K562 (cell line): ENCODE measurements around the gene NMNAT2. TPM values are rescaled to one million over a fixed set of nuclear protein-coding genes. Genes with fewer than 3 reads are reported as not detected.

Experiments
- ATAC-seq: fragments of 200-7000 bp; cut with Tn5 transposase; 3 replicates; pipeline ENCODE4 v1.9.1; 2020; ENCODE audit warnings: moderate library complexity
- BruUV-seq: library from RNA; stranded (reverse); fragments of 400-500 nt; replicated peaks from 2 replicates; lab custom pipeline; 2021; lab: Mats Ljungman, UMichigan
- CTCF ChIA-PET: fragments of 300-600 bp; formaldehyde crosslinking; extraction: SDS; loops from one replicate; lab custom pipeline; 2021; ENCODE audit warnings: low intra/inter-chr PET ratio; lab: Yijun Ruan, JAX
- POLR2A ChIA-PET: fragments of 300-600, 350-650 bp; sonication (Branson Sonifier 250); formaldehyde crosslinking; extraction: SDS; loops from one replicate; lab custom pipeline; 2021; ENCODE audit warnings: antibody characterized with exemption, inconsistent platforms; lab: Yijun Ruan, JAX
- DNase-seq, 4 experiments: peaks; one replicate each; pipeline versions ENCODE4 v3.0.0 to v3.0.0-alpha.2; 2011 to 2018; ENCODE audit warnings: low spot score in 3 of 4, mixed read lengths in 3 of 4; ENCODE audit errors: extremely low read depth in 1 of 4
- FAIRE-seq: peaks from 2 replicates; lab custom pipeline; 2011; peaks lifted over from hg19 to GRCh38; lab: Jason Lieb, UNC
- H2AFZ ChIP-seq: 2 replicates; pipeline ENCODE4 v1.6.0; 2011; ENCODE audit warnings: low read depth, low read length, control low read depth, inconsistent platforms
- H3K27ac ChIP-seq: fragments of 200-600 bp; 3 replicates; pipeline ENCODE4 v1.8.0; 2011; ENCODE audit warnings: low read depth, mild to moderate bottlenecking, control low read depth, inconsistent platforms, low read length, moderate library complexity, mixed read lengths; ENCODE audit errors: extremely low read depth
- H3K27me3 ChIP-seq, 2 experiments: fragments of 300-600 bp in 1 of 2; 2 replicates in 1 of 2; 3 replicates in 1 of 2; pipeline versions ENCODE4 v1.6.0 to v1.8.0; 2011; ENCODE audit warnings: inconsistent platforms in 2 of 2, low read length in 2 of 2, mild to moderate bottlenecking in 1 of 2, mixed read lengths in 1 of 2, moderate library complexity in 1 of 2; ENCODE audit not compliant: control insufficient read depth in 2 of 2, insufficient read depth in 2 of 2
- H3K36me3 ChIP-seq: fragments of 300-600 bp; 3 replicates; pipeline ENCODE4 v1.8.0; 2011; ENCODE audit warnings: mild to moderate bottlenecking, low read length, inconsistent platforms; ENCODE audit not compliant: control insufficient read depth, insufficient read depth
- H3K4me1 ChIP-seq, 2 experiments: fragments of 200-600 bp in 1 of 2; replicated peaks in 1 of 2; 2 replicates in 1 of 2; 3 replicates in 1 of 2; pipeline versions ENCODE4 v1.5.1 to v1.8.0; 2011; ENCODE audit warnings: inconsistent platforms in 2 of 2, low read length in 2 of 2, mild to moderate bottlenecking in 1 of 2, mixed read lengths in 1 of 2, moderate library complexity in 1 of 2; ENCODE audit not compliant: control insufficient read depth in 2 of 2, insufficient read depth in 2 of 2
- H3K4me2 ChIP-seq: 2 replicates; pipeline ENCODE4 v1.6.1; 2011; ENCODE audit warnings: low read length, control low read depth, inconsistent platforms, mixed read lengths; ENCODE audit not compliant: insufficient read depth
- H3K4me3 ChIP-seq: fragments of 200-600 bp; sonication (generic), shearing (Covaris generic); 2 replicates; pipeline ENCODE4 v1.5.1; 2016; ENCODE audit warnings: control low read depth, inconsistent platforms
- H3K79me2 ChIP-seq: fragments of 200-600 bp; 3 replicates; pipeline ENCODE4 v1.8.0; 2011; ENCODE audit warnings: low read length, inconsistent platforms; ENCODE audit not compliant: control insufficient read depth, insufficient read depth
- H3K9ac ChIP-seq, 2 experiments: 2 replicates each; pipeline versions ENCODE4 v1.6.0 to v1.6.1; 2011; ENCODE audit warnings: low read depth in 2 of 2, low read length in 2 of 2, control low read depth in 1 of 2, inconsistent platforms in 1 of 2, mild to moderate bottlenecking in 1 of 2, mixed read lengths in 1 of 2; ENCODE audit not compliant: insufficient read depth in 1 of 2
- H3K9me1 ChIP-seq: one replicate; pipeline ENCODE4 v1.6.0; 2011; ENCODE audit warnings: inconsistent platforms, mild to moderate bottlenecking, low read length, moderate library complexity; ENCODE audit not compliant: control insufficient read depth, insufficient read depth
- H3K9me3 ChIP-seq: replicated peaks from 2 replicates; pipeline ENCODE4 v1.5.1; 2011; ENCODE audit warnings: low read depth, low read length, inconsistent platforms; ENCODE audit not compliant: control insufficient read depth, insufficient read depth
- H4K20me1 ChIP-seq: replicated peaks from 2 replicates; pipeline ENCODE4 v1.6.1; 2011; ENCODE audit warnings: low read length, inconsistent platforms, mixed read lengths; ENCODE audit not compliant: control insufficient read depth, insufficient read depth
- CBX1 ChIP-seq: sonication (generic); IDR thresholded peaks from 2 replicates; pipeline ENCODE4 v1.6.1; 2016; ENCODE audit warnings: antibody characterized with exemption, low read depth, mild to moderate bottlenecking
- DLX4 ChIP-seq: fragments of 250-450 bp; sonication (Bioruptor Pico); IDR thresholded peaks from 2 replicates; pipeline ENCODE4 v1.6.1; 2021; ENCODE audit warnings: mild to moderate bottlenecking
- ELF1 ChIP-seq: fragments of 200-800 bp; sonication (Bioruptor generic); IDR thresholded peaks from 2 replicates; pipeline ENCODE4 v1.6.1; 2016; ENCODE audit warnings: missing genetic modification characterization, missing compliant biosample characterization
- ELK1 ChIP-seq: sonication (generic); formaldehyde crosslinking; IDR thresholded peaks from 2 replicates; pipeline ENCODE4 v1.8.1; 2022; ENCODE audit warnings: missing genetic modification reagents
- HNRNPLL ChIP-seq: fragments of 200-400 bp; formaldehyde crosslinking; IDR thresholded peaks from 2 replicates; pipeline ENCODE4 v1.6.1; 2017; ENCODE audit warnings: low read length, low read depth, mild to moderate bottlenecking; ENCODE audit not compliant: poor library complexity, severe bottlenecking
- MEIS2 ChIP-seq: fragments of 450-650 bp; IDR thresholded peaks from 2 replicates; pipeline ENCODE4 v1.6.1; 2014; ENCODE audit warnings: mild to moderate bottlenecking; ENCODE audit not compliant: partially characterized antibody
- PBX2 ChIP-seq, 2 experiments: IDR thresholded peaks in 1 of 2; conservative IDR thresholded peaks in 1 of 2; 2 replicates each; pipeline ENCODE4 v1.6.1; 2016; ENCODE audit warnings: low read depth in 2 of 2, mild to moderate bottlenecking in 1 of 2, missing compliant biosample characterization in 1 of 2, missing genetic modification characterization in 1 of 2, moderate library complexity in 1 of 2
- PCBP1 ChIP-seq: fragments of 200-400 bp; formaldehyde crosslinking; IDR thresholded peaks from 2 replicates; pipeline ENCODE4 v1.6.1; 2018; ENCODE audit warnings: mild to moderate bottlenecking, low read depth, low read length; ENCODE audit not compliant: poor library complexity, severe bottlenecking
- PKNOX1 ChIP-seq: fragments of 450-650 bp; IDR thresholded peaks from 2 replicates; pipeline ENCODE4 v1.6.1; 2016
- PRMT5 ChIP-seq: sonication (generic); formaldehyde crosslinking; IDR thresholded peaks from 2 replicates; pipeline ENCODE4 v1.5.0; 2020; ENCODE audit warnings: missing genetic modification reagents
- SMARCA4 ChIP-seq: fragments of 450-650 bp; IDR thresholded peaks from 2 replicates; pipeline ENCODE4 v1.6.1; 2016
- TGIF2 ChIP-seq: sonication (generic); formaldehyde crosslinking; IDR thresholded peaks from 2 replicates; pipeline ENCODE4 v1.8.1; 2022; ENCODE audit warnings: mild to moderate bottlenecking, missing genetic modification reagents, moderate library complexity
- ZBTB8A ChIP-seq: fragments of 450-650 bp; IDR thresholded peaks from 2 replicates; pipeline ENCODE4 v1.6.1; 2018; ENCODE audit warnings: mild to moderate bottlenecking, moderate library complexity; ENCODE audit not compliant: partially characterized antibody
- ZNF324 ChIP-seq: fragments of 250-450 bp; sonication (Bioruptor Pico); IDR thresholded peaks from 2 replicates; pipeline ENCODE4 v1.4.0; 2020; ENCODE audit warnings: mild to moderate bottlenecking
- WGBS: fragments of 100-300 bp; shearing (Covaris generic); methylation state at CpG from one replicate; pipeline ENCODE4 v1.1.6; 2016; ENCODE audit warnings: low coverage, mixed read lengths; ENCODE audit not compliant: insufficient coverage; ENCODE audit errors: missing lambda C conversion rate; 5-methylcytosine and 5-hydroxymethylcytosine counted together
- in situ Hi-C: fragments of 300-500 bp; cut with MboI; formaldehyde crosslinking; loops from 4 replicates; pipeline ENCODE4 v1.15.0; 2018; ENCODE audit warnings: inconsistent platforms, mixed read lengths
- intact Hi-C: fragments of 100-400 bp; cut with micrococcal nuclease; formaldehyde crosslinking; loops from 2 replicates; pipeline ENCODE4 v1.14.2; 2022
- polyA plus RNA-seq, 8 experiments: library from polyadenylated mRNA; depleted of rRNA in 4 of 8; stranded (reverse) in 5 of 8; unstranded in 3 of 8; fragments of >200 nt; fragmentation: Nextera tagmentation in 2 of 8; fragmentation: Illumina TruSeq in 1 of 8; extraction: Ambion mirVana in 2 of 8; extraction: Trizol in 1 of 8; gene quantifications; 2 replicates each; pipeline versions ENCODE4 v1.2.1 to v1.2.3, GENCODE V29; 2011 to 2014; ENCODE audit warnings: inconsistent platforms in 1 of 8, missing spikeins in 1 of 8
- total RNA-seq, 7 experiments: library from RNA; depleted of rRNA in 6 of 7; stranded (reverse); fragments of >200 nt in 6 of 7; fragmentation: Illumina TruSeq in 2 of 7; extraction: Trizol in 2 of 7; gene quantifications; 2 replicates each; pipeline versions ENCODE4 v1.2.1 to v1.2.3, GENCODE V29; 2011 to 2021; ENCODE audit warnings: low replicate concordance in 1 of 7

NMNAT2 gene
- total and polyA plus RNA-seq, 9 of the 15 experiments (the other 6 are each of a cell fraction or from before 2014, with no cell fraction given), result not detected

GRCh38 chr1:183304440-183305107 lies 113.6 kb downstream of the NMNAT2 start:
- Histone ChIP-seq H4K20me1 (peaks cover 5% of the 10 kb centered on the region; the same call in 1 of the 2 replicates), H3K79me2 (no peaks in the 10 kb centered on the region), H3K27ac (no peak overlapping the region), H3K27me3 (peaks cover 10 to 22% of the 10 kb centered on the region in 2 experiments; a peak in 3 of 5 replicates), H2AFZ (no peak overlapping the region), H3K4me3 (no peak overlapping the region), H3K36me3 (no peaks in the 10 kb centered on the region), H3K4me2 (no peak overlapping the region), H3K9me1 (no peaks in the 10 kb centered on the region), H3K9ac (no peak overlapping the region), H3K9me3 (no peaks in the 10 kb centered on the region), H3K4me1 (no peaks in the 10 kb centered on the region)
- ChIA-PET CTCF (no interaction called here), POLR2A (interaction anchor here (0.7 to 1.4 kb wide), 4 partner anchors 8 to 410 kb away, joined by 3 to 6 read pairs (median 4); no protein-coding TSS in a partner anchor)
- FAIRE-seq (no peak), ATAC-seq (no peak), DNase-seq (no peak)
- intact Hi-C loops (no loop called here), in situ Hi-C loops (no loop called here)
- BruUV-seq, result no TSS peak
- 0% methylated on average over 7 of the region's 7 CpGs for WGBS
- no peak for TF ChIP-seq ZNF324 (CRISPR knock-in tag)
- TF ChIP-seq ZBTB8A, result no peak
- TF ChIP-seq TGIF2 (CRISPR knock-in tag), result no peak
- no peak for TF ChIP-seq CBX1
- TF ChIP-seq ELF1 (tag), result no peak
- no peak for TF ChIP-seq PRMT5
- TF ChIP-seq DLX4 (CRISPR knock-in tag), result no peak
- 0 out of 2 replicates have a peak, but pooled peaks have one; percentile 39 for TF ChIP-seq PKNOX1
- TF ChIP-seq HNRNPLL, result no peak
- no peak for TF ChIP-seq SMARCA4
- TF ChIP-seq MEIS2, result peak; percentile 15
- no peak for TF ChIP-seq PBX2 (CRISPR knock-in tag; IDR thresholded peaks at IDR 0.05; ENCODE audit: low read depth)
- 0 out of 2 replicates have a peak, but pooled peaks have one; percentile 17 for TF ChIP-seq PBX2 (tag; conservative IDR thresholded peaks at IDR 0.05; ENCODE audit: low read depth)
- TF ChIP-seq ELK1 (CRISPR knock-in tag), result no peak
- no peak for TF ChIP-seq PCBP1
